ENCODE measurements around the gene TRERF1.

Gene TRERF1

DNA sequence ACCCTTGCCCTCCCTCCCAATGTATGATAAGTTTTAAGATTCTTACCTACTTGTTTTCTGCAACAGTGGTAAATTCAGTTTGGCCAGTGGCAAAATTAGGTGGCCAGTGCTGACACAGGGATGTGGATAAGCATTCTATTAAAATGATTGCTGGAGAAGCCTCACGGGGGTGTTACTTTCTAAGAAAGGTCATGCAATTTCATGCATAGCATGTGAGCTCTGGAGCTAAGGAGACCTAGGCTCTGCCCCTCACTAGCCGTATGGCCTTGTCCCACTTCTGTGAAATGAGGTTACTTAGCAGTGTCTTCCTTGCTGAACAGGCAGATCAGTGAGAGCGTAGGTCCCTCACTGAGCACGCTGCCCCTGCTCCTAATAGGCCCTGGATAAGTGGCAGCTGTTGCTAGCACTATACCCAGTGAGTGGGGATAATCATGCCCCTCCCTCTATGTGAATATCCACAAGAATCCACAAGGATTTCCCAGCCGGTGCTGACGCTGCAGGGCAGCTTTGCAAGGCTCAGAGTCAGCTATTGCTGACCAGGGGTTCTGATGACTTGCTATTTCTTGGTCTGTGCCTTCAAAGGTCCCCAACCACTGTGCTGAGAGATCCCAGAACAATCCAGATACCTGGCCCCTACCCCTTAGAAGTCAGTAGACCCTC, 147.5 kb downstream of the TRERF1 start:
- in situ Hi-C loops (cut with HindIII; ENCODE audit: low pct_ligation_motif_present, low pct_unique_long_range_greater_than_20kb, low sequenced_read_pairs), result no loop called here
- no peak for DNase-seq

GRCh38 chr6:42302411-42302810, 149.3 kb downstream of the TRERF1 start:
- in situ Hi-C loops (cut with HindIII; ENCODE audit: low pct_ligation_motif_present, low pct_unique_long_range_greater_than_20kb, low sequenced_read_pairs), result no loop called here
- DNase-seq, result no peak

GRCh38 chr6:42301986-42302385, 149.7 kb downstream of the TRERF1 start:
- in situ Hi-C loops (cut with HindIII; ENCODE audit: low pct_ligation_motif_present, low pct_unique_long_range_greater_than_20kb, low sequenced_read_pairs), result no loop called here
- DNase-seq, result no peak

GRCh38 chr6:42300701-42301100, 151.0 kb downstream of the TRERF1 start:
- DNase-seq, result no peak
- in situ Hi-C loops (cut with HindIII; ENCODE audit: low pct_ligation_motif_present, low pct_unique_long_range_greater_than_20kb, low sequenced_read_pairs), result no loop called here

DNA sequence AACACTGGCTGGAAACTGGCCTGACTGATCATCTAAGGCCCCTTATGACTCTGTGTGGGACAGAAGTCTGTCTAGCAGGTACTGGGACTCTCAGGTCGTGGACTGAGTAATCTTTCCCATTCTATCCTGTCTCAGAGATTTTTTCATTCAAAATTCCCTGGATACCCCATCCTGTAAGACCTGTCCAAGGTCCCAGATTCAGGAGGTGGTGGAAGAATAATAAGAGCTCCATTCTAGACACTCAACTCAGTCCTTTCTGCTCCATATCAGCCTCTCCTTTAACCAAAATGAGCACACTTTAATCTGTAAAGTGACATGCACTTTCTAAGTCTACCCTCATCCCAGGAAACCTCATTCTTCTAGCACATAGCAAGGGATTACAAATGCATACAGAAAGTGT, 151.5 kb downstream of the TRERF1 start:
- in situ Hi-C loops (cut with HindIII; ENCODE audit: low pct_ligation_motif_present, low pct_unique_long_range_greater_than_20kb, low sequenced_read_pairs), result no loop called here
- no peak for DNase-seq

DNA sequence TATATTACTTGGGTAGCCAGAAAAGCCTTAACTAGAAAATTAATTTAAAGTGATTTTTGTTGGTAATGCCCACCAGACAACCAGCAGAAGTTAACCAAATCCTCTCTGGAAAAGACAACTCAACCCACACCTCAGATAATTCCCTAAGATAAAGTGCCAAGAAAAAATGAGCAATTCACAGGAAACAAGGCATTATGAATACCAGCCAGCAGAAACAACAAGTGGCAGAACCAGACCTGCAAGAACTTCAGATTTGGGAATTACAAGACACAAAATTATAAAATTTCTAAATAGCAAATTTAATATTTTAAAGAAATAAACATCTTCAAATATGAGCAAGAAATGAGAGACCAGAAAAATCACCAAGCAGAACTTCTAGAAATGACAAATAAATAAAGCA, 154.1 kb downstream of the TRERF1 start:
- no peak for DNase-seq
- in situ Hi-C loops (cut with HindIII; ENCODE audit: low pct_ligation_motif_present, low pct_unique_long_range_greater_than_20kb, low sequenced_read_pairs), result no loop called here

- in situ Hi-C loops (cut with HindIII; ENCODE audit: low pct_ligation_motif_present, low pct_unique_long_range_greater_than_20kb, low sequenced_read_pairs), result no loop called here
Observed at GRCh38 chr6:42296614-42297013, 155.1 kb downstream of the TRERF1 start.

DNA sequence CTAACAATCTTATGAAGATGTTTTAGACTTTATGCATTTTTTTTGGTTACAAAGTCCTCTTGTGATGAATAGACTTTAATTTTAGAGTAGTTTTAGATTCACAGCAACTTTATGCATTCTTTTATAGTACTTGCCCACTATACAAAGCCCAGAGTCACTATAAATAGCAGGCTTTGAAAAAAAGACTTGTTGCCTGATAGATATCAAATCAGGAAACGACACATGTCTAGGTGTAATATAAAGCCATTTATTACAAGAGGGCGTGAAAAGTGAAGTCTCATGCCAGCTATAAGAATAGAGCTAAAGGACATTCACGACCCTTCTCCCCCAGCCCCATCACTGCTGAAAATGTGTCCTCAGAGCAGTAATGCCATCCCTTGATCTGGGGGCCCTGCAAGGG, 156.0 kb downstream of the TRERF1 start:
- in situ Hi-C loops (cut with HindIII; ENCODE audit: low pct_ligation_motif_present, low pct_unique_long_range_greater_than_20kb, low sequenced_read_pairs), result no loop called here
- no peak for DNase-seq

More at GRCh38 chr6:42296614-42297013, 155.1 kb downstream of the TRERF1 start:
- no peak for DNase-seq

GRCh38 chr6:42295181-42295580, 156.5 kb downstream of the TRERF1 start:
- in situ Hi-C loops (cut with HindIII; ENCODE audit: low pct_ligation_motif_present, low pct_unique_long_range_greater_than_20kb, low sequenced_read_pairs), result no loop called here
- DNase-seq, result no peak

- in situ Hi-C loops (cut with HindIII; ENCODE audit: low pct_ligation_motif_present, low pct_unique_long_range_greater_than_20kb, low sequenced_read_pairs), result no loop called here
- peak; percentile 67 for DNase-seq
Observed at GRCh38 chr6:42294759-42295158, 157.0 kb downstream of the TRERF1 start.

DNA sequence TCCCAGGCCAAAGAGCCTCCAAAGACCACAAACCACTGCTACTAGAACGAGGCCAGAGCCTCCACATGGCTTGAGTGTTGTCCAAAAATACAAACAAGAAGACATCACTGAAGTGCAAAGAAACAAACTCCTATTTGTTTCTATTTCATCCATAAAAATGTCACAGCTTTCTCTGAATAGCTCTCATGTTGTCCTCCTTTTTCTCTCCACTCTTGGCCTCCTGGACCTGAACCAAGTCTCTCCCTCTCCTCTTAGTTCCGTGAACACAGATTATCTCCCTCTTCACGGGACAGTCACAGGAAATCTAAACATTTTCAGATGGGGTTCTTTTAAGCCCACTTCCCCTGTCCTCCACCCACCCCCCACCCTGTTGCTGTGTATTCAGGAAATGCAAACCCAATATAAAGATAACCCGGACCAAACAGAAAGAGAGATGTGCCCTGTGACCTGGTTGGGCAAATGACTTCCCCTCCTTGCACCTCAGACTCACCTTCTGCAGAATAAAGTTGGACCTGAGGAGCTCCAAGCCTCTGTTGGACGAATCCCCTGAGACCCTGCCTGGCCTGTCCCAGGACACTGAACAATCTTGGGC, 158.2 kb downstream of the TRERF1 start:
- in situ Hi-C loops (cut with HindIII; ENCODE audit: low pct_ligation_motif_present, low pct_unique_long_range_greater_than_20kb, low sequenced_read_pairs), result no loop called here
- DNase-seq, result no peak

GRCh38 chr6:42292004-42292740, 159.6 kb downstream of the TRERF1 start:
- in situ Hi-C loops (cut with HindIII; ENCODE audit: low pct_ligation_motif_present, low pct_unique_long_range_greater_than_20kb, low sequenced_read_pairs), result no loop called here
- no peak for DNase-seq

- in situ Hi-C loops (cut with HindIII; ENCODE audit: low pct_ligation_motif_present, low pct_unique_long_range_greater_than_20kb, low sequenced_read_pairs), result no loop called here
- DNase-seq, result no peak
Observed at GRCh38 chr6:42287756-42288155, 164.0 kb downstream of the TRERF1 start.

DNA sequence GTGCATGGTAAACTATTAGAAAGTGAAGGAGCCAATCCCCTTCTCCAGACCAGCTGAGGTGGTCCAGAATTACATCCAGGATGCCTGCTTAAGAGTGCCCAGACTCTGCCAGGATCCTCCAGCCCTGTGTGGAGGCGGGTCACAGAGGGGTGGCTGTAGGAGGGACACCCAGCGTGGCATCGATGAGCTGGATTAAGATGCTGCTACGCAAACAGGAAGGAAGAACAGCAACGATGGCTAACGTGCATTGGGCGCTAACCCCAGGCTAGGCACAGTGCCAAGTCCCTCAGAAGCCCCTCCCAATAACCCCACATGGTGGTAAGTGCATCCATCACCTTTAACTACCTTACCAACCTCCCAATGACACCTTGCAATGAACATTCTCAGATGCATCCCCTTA, 170.2 kb downstream of the TRERF1 start:
- no peak for DNase-seq
- in situ Hi-C loops (cut with HindIII; ENCODE audit: low pct_ligation_motif_present, low pct_unique_long_range_greater_than_20kb, low sequenced_read_pairs), result no loop called here

DNA sequence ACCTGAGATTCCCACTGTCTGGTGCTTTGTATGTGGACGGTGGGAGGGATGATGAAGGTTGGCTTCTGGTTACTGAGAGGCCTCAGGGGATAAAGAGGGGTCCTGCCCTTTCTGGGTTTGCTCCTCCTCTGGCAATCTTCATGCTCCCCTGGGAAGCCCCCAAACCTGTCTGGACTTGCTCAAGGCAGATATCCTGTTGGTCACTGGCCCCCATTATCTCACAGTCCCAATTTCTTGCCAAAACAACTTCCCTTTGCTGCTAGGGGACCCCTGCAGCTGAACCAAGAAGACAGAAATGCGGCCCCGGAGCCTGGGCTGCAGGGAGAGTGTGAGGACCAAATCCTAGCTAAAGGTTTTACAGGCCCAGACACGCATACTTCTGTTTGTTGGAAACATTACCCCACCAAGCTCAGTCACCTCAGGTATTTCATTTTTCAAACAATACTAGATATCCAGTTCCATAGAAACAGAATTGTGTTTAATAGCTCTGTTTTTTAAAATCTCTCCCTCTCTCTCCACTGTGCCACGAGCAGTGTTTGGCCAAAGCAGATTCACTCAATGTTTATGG, 170.7 kb downstream of the TRERF1 start:
- DNase-seq, result no peak
- in situ Hi-C loops (cut with HindIII; ENCODE audit: low pct_ligation_motif_present, low pct_unique_long_range_greater_than_20kb, low sequenced_read_pairs), result no loop called here

GRCh38 chr6:42279966-42280629, 171.6 kb downstream of the TRERF1 start:
- in situ Hi-C loops (cut with HindIII; ENCODE audit: low pct_ligation_motif_present, low pct_unique_long_range_greater_than_20kb, low sequenced_read_pairs), result no loop called here
- no peak for DNase-seq

DNA sequence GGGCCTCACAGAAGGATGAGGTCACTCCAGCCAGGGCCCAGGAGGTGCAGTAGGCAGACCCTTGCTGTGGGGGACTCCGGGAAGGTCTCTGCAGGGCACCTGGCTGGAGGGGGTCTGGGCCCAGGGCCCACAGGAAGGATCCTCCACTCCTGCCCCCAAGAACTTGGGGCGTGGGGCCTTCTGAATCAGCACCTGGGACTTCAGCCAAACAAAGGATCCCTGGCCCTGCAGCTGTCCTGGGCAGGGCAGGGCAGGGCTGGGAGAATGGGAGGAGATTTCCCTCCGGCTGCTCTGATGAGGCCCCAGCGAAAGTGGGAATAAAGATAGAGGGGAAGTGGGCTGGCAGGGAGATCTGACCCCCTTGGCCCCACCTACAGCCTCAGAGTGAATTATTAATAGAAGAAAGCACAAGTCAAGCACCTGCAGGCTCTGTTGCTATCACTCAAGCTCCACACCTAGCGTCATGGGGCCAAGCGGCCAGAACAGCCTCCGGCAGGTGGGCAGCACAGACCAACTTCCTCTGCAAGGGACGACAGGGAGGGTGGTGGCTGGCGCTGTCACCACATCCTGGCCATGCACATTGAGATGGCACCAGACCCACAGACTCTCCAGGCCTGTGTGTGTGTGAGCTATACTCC, 172.5 kb downstream of the TRERF1 start:
- DNase-seq, result peak; percentile 6
- in situ Hi-C loops (cut with HindIII; ENCODE audit: low pct_ligation_motif_present, low pct_unique_long_range_greater_than_20kb, low sequenced_read_pairs), result no loop called here

- in situ Hi-C loops (cut with HindIII; ENCODE audit: low pct_ligation_motif_present, low pct_unique_long_range_greater_than_20kb, low sequenced_read_pairs), result no loop called here
- DNase-seq, result no peak
Observed at GRCh38 chr6:42278131-42278853, 173.4 kb downstream of the TRERF1 start.
